CD4-positive, alpha-beta memory T cell (primary cell): Measurements from ENCODE around the gene RAD21L1. TPM values are rescaled to one million over a fixed set of nuclear protein-coding genes. Genes with fewer than 3 reads are reported as not detected.
A peak's percentile ranks its signal among the peaks of the same experiment; 100 is the strongest.

Experiments used
- CTCF ChIA-PET: fragments of 350-600 bp; sonication (Branson Sonifier 250); formaldehyde crosslinking; loops from one replicate; lab custom pipeline; 2021; ENCODE audit warnings: inconsistent platforms; ENCODE audit not compliant: partially characterized antibody; lab: Charles Lee
- POLR2A ChIA-PET: fragments of 350-600 bp; sonication (Branson Sonifier 250); formaldehyde crosslinking; loops from one replicate; lab custom pipeline; 2021; ENCODE audit not compliant: partially characterized antibody; lab: Charles Lee
- DNase-seq, 5 donors: peaks; one replicate each; pipeline versions ENCODE4 v3.0.0 to v3.0.0-alpha.2; 2020 to 2022; ENCODE audit warnings: mixed read lengths in 1 of 5
- H3K27ac ChIP-seq: one replicate; pipeline ENCODE4 v1.7.0; 2013; ENCODE audit warnings: low read depth, low read length
- H3K27me3 ChIP-seq: 2 replicates; pipeline ENCODE4 v1.7.0; 2013; ENCODE audit warnings: mild to moderate bottlenecking, low read length, moderate library complexity; ENCODE audit not compliant: insufficient read depth
- H3K36me3 ChIP-seq: 2 replicates; pipeline ENCODE4 v1.7.0; 2013; ENCODE audit warnings: mild to moderate bottlenecking, low read length, moderate library complexity; ENCODE audit not compliant: insufficient read depth
- H3K4me1 ChIP-seq: 2 replicates; pipeline ENCODE4 v1.7.0; 2013; ENCODE audit warnings: mild to moderate bottlenecking, low read length, moderate library complexity; ENCODE audit not compliant: insufficient read depth
- H3K4me3 ChIP-seq, 2 donors: one replicate each; pipeline ENCODE4 v1.7.0; 2013; ENCODE audit warnings: low read length in 2 of 2, mild to moderate bottlenecking in 1 of 2
- H3K9me3 ChIP-seq, 2 donors: one replicate each; pipeline ENCODE4 v1.7.0; 2013; ENCODE audit warnings: low read length in 2 of 2, control low read depth in 1 of 2; ENCODE audit not compliant: control insufficient read depth in 1 of 2
- H3K27ac Mint-ChIP-seq, 7 donors: one replicate each; pipeline ENCODE4 v1.8.0; 2020 to 2021; ENCODE audit warnings: mixed read lengths in 7 of 7, mild to moderate bottlenecking in 6 of 7, inconsistent platforms in 3 of 7, moderate library complexity in 3 of 7
- H3K27me3 Mint-ChIP-seq, 2 donors: one replicate each; pipeline ENCODE4 v1.8.0; 2020 to 2021; ENCODE audit warnings: mixed read lengths in 2 of 2
- H3K36me3 Mint-ChIP-seq, 2 donors: one replicate each; pipeline ENCODE4 v1.8.0; 2020 to 2021; ENCODE audit warnings: mixed read lengths in 2 of 2, inconsistent platforms in 1 of 2, mild to moderate bottlenecking in 1 of 2
- H3K4me1 Mint-ChIP-seq, 4 donors: one replicate each; pipeline ENCODE4 v1.8.0; 2020 to 2021; ENCODE audit warnings: mixed read lengths in 4 of 4, mild to moderate bottlenecking in 1 of 4
- H3K4me3 Mint-ChIP-seq, 8 donors: one replicate each; pipeline ENCODE4 v1.8.0; 2020 to 2021; ENCODE audit warnings: mixed read lengths in 8 of 8, mild to moderate bottlenecking in 7 of 8, moderate library complexity in 6 of 8, inconsistent platforms in 3 of 8
- H3K9me3 Mint-ChIP-seq, 8 donors: one replicate each; pipeline ENCODE4 v1.8.0; 2020 to 2021; ENCODE audit warnings: mixed read lengths in 8 of 8, mild to moderate bottlenecking in 5 of 8, inconsistent platforms in 3 of 8, moderate library complexity in 1 of 8
- intact Hi-C: fragments of 100-400 bp; cut with micrococcal nuclease; formaldehyde crosslinking; loops from one replicate; pipeline ENCODE4 v1.15.1; 2023
- polyA plus RNA-seq, 2 donors: library from polyadenylated mRNA; unstranded; fragments of 300-500 nt; fragmentation: Illumina TruSeq; gene quantifications; one replicate each; pipeline ENCODE4 v1.2.3, GENCODE V29; 2021
- total RNA-seq, 2 experiments: library from RNA; stranded (reverse); gene quantifications; one replicate each; pipeline ENCODE4 v1.2.3, GENCODE V29; 2021

The RAD21L1 gene
- total RNA-seq (under 1 TPM in 1 of 2 experiments, not detected in 1; 0.78 TPM), polyA plus RNA-seq (not detected)

- peak; percentile 52 to 81 (median 60) for DNase-seq
- H3K4me3 ChIP-seq: peak within 1 kb of the TSS; percentile 44 to 59
- H3K27ac ChIP-seq: peak within 1 kb of the TSS; percentile 25
- intact Hi-C loops: loop anchor here (1.0 to 5.0 kb wide), 4 partner anchors 13 to 166 kb away; partner anchors contain the start of genes FKBP1A, PSMF1 and SNPH
- H3K9me3 Mint-ChIP-seq: peaks cover 0 to 5% (median 2%) of the 10 kb centered on the region in 8 donors
- peaks cover 2 to 18% (median 10%) of the 10 kb centered on the region in 4 donors for H3K4me1 Mint-ChIP-seq
- H3K27me3 ChIP-seq: peaks cover 10% of the 10 kb centered on the region
- peaks cover 17% of the 10 kb centered on the region for H3K4me1 ChIP-seq
- H3K36me3 Mint-ChIP-seq: peaks cover 0 to 2% of the 10 kb centered on the region in 2 donors
- peak within 1 kb of the TSS; percentile 68 to 91 (median 82) for H3K27ac Mint-ChIP-seq
- POLR2A ChIA-PET: interaction anchor here (1.4 to 2.1 kb wide), 2 partner anchors 40 to 75 kb away, joined by 3 to 6 read pairs; partner anchors contain the start of gene SNPH
- no peaks in the 10 kb centered on the region for H3K9me3 ChIP-seq
- peak within 1 kb of the TSS; percentile 82 to 91 (median 87) for H3K4me3 Mint-ChIP-seq
- peaks cover 4 to 10% of the 10 kb centered on the region in 2 donors for H3K27me3 Mint-ChIP-seq
- H3K36me3 ChIP-seq: no peaks in the 10 kb centered on the region
- CTCF ChIA-PET: interaction anchor here (0.6 to 1.8 kb wide), 3 partner anchors 13 to 525 kb away, joined by 3 to 4 read pairs (median 4); no protein-coding TSS in a partner anchor
Observed at GRCh38 chr20:1225783-1226654, at the start of gene RAD21L1. Gene RAD21L1, plus strand, starts transcription at chr20:1226044. Its CDS starts 2,410 bp downstream, at chr20:1228454.

GRCh38 chr20:1177680-1178079 is 48.2 kb upstream of the RAD21L1 start:
- Histone ChIP-seq H3K27me3 (no peaks in the 10 kb centered on the region), H3K4me3 (no peak overlapping the region), H3K27ac (no peak overlapping the region), H3K36me3 (peaks cover 4% of the 10 kb centered on the region), H3K9me3 (no peaks in the 10 kb centered on the region), H3K4me1 (no peaks in the 10 kb centered on the region)
- no peak for DNase-seq
- Mint-ChIP-seq H3K9me3 (no peaks in the 10 kb centered on the region), H3K4me3 (no peak overlapping the region), H3K4me1 (no peaks in the 10 kb centered on the region), H3K27me3 (no peaks in the 10 kb centered on the region), H3K36me3 (peaks cover 28 to 41% of the 10 kb centered on the region in 2 donors), H3K27ac (no peak overlapping the region)
- POLR2A ChIA-PET: no interaction called here
- intact Hi-C loops: no loop called here
- CTCF ChIA-PET: no interaction called here

GRCh38 chr20:1178103-1178502 is 47.7 kb upstream of the RAD21L1 start:
- no peaks in the 10 kb centered on the region for H3K4me1 Mint-ChIP-seq
- Histone ChIP-seq H3K36me3 (no peaks in the 10 kb centered on the region), H3K4me1 (no peaks in the 10 kb centered on the region), H3K27ac (no peak overlapping the region), H3K4me3 (no peak overlapping the region), H3K9me3 (no peaks in the 10 kb centered on the region), H3K27me3 (no peaks in the 10 kb centered on the region)
- H3K36me3 Mint-ChIP-seq: peaks cover 27 to 38% of the 10 kb centered on the region in 2 donors
- H3K4me3 Mint-ChIP-seq: no peak overlapping the region
- H3K9me3 Mint-ChIP-seq: no peaks in the 10 kb centered on the region
- H3K27me3 Mint-ChIP-seq: peaks cover under 1 to 2% of the 10 kb centered on the region in 2 donors
- intact Hi-C loops: no loop called here
- no peak overlapping the region for H3K27ac Mint-ChIP-seq
- no peak for DNase-seq
- ChIA-PET CTCF (no interaction called here), POLR2A (no interaction called here)

GRCh38 chr20:1178623-1179022 is 47.2 kb upstream of the RAD21L1 start:
- no peak overlapping the region for H3K4me3 ChIP-seq
- Mint-ChIP-seq H3K27me3 (peaks cover 5 to 6% of the 10 kb centered on the region in 2 donors), H3K4me3 (no peak overlapping the region), H3K27ac (no peak overlapping the region), H3K9me3 (no peaks in the 10 kb centered on the region), H3K36me3 (peaks cover 23 to 38% of the 10 kb centered on the region in 2 donors), H3K4me1 (peaks cover 0 to 2% (median 0%) of the 10 kb centered on the region in 4 donors)
- ChIA-PET CTCF (interaction anchor here (0.8 kb wide), 1 partner anchor 33 kb away, joined by 3 read pairs; no protein-coding TSS in a partner anchor), POLR2A (no interaction called here)
- H3K9me3 ChIP-seq: no peaks in the 10 kb centered on the region
- DNase-seq: no peak
- H3K4me1 ChIP-seq: no peaks in the 10 kb centered on the region
- H3K27me3 ChIP-seq: no peaks in the 10 kb centered on the region
- H3K36me3 ChIP-seq: no peaks in the 10 kb centered on the region
- intact Hi-C loops: no loop called here
- H3K27ac ChIP-seq: no peak overlapping the region

- Histone ChIP-seq H3K4me3 (no peak overlapping the region), H3K9me3 (no peaks in the 10 kb centered on the region), H3K36me3 (no peaks in the 10 kb centered on the region), H3K27ac (no peak overlapping the region), H3K27me3 (peaks cover 3% of the 10 kb centered on the region), H3K4me1 (peaks cover 8% of the 10 kb centered on the region)
- no peak overlapping the region for H3K4me3 Mint-ChIP-seq
- no peak for DNase-seq
- peaks cover 0 to under 1% (median 0%) of the 10 kb centered on the region in 8 donors for H3K9me3 Mint-ChIP-seq
- CTCF ChIA-PET: no interaction called here
- H3K27ac Mint-ChIP-seq: no peak overlapping the region
- H3K27me3 Mint-ChIP-seq: peaks cover 16 to 18% of the 10 kb centered on the region in 2 donors
- peaks cover 13 to 18% of the 10 kb centered on the region in 2 donors for H3K36me3 Mint-ChIP-seq
- POLR2A ChIA-PET: no interaction called here
- intact Hi-C loops: loop anchor here (10.0 kb wide), 1 partner anchor 206 kb away; no protein-coding TSS in a partner anchor
- H3K4me1 Mint-ChIP-seq: peaks cover 4 to 10% (median 8%) of the 10 kb centered on the region in 4 donors
Observed at GRCh38 chr20:1180949-1181348, 44.9 kb upstream of the RAD21L1 start.

GRCh38 chr20:1182106-1182505 is 43.7 kb upstream of the RAD21L1 start:
- no peak overlapping the region for H3K27ac ChIP-seq
- H3K4me1 ChIP-seq: peaks cover 14% of the 10 kb centered on the region
- no peaks in the 10 kb centered on the region for H3K36me3 ChIP-seq
- H3K4me3 Mint-ChIP-seq: no peak overlapping the region
- H3K27me3 ChIP-seq: peaks cover 3% of the 10 kb centered on the region
- no peak overlapping the region for H3K4me3 ChIP-seq
- no peak overlapping the region for H3K27ac Mint-ChIP-seq
- intact Hi-C loops: loop anchor here (10.0 kb wide), 1 partner anchor 207 kb away; no protein-coding TSS in a partner anchor
- ChIA-PET CTCF (no interaction called here), POLR2A (no interaction called here)
- peaks cover 0 to 1% (median 0%) of the 10 kb centered on the region in 8 donors for H3K9me3 Mint-ChIP-seq
- peaks cover 19 to 21% of the 10 kb centered on the region in 2 donors for H3K27me3 Mint-ChIP-seq
- H3K4me1 Mint-ChIP-seq: peaks cover 6 to 13% (median 9%) of the 10 kb centered on the region in 4 donors
- peaks cover 6 to 10% of the 10 kb centered on the region in 2 donors for H3K36me3 Mint-ChIP-seq
- no peaks in the 10 kb centered on the region for H3K9me3 ChIP-seq
- no peak for DNase-seq

DNA sequence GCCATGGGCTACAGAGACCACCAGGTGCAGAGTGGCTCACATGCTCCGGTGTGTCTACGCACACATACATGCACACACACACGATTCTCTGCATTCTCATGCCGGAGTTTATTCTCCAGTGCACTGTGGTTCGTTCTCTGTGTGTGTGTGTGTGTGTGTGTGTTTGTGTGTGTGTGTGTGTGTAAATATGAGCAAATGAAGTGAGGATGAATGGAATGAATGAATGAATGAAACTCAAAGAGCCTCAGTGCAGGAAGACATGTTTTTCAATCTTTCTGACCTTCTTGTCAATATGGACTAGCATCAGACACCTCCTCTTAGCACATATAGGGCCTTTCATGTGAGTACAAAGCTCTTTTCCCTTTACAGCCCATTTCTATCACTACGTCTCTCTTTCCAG is 42.7 kb upstream of the RAD21L1 start:
- H3K4me3 Mint-ChIP-seq: peak overlapping the region in 4 of 8 donors; percentile 8 to 86 (median 20)
- Histone ChIP-seq H3K9me3 (no peaks in the 10 kb centered on the region), H3K36me3 (no peaks in the 10 kb centered on the region), H3K4me3 (no peak overlapping the region), H3K27me3 (peaks cover 3% of the 10 kb centered on the region), H3K27ac (no peak overlapping the region), H3K4me1 (peaks cover 14% of the 10 kb centered on the region)
- H3K27ac Mint-ChIP-seq: no peak overlapping the region
- H3K27me3 Mint-ChIP-seq: peaks cover 19 to 21% of the 10 kb centered on the region in 2 donors
- POLR2A ChIA-PET: no interaction called here
- peaks cover 6 to 13% (median 9%) of the 10 kb centered on the region in 4 donors for H3K4me1 Mint-ChIP-seq
- peaks cover 0 to 1% (median 0%) of the 10 kb centered on the region in 8 donors for H3K9me3 Mint-ChIP-seq
- intact Hi-C loops: loop anchor here (10.0 kb wide), 1 partner anchor 208 kb away; no protein-coding TSS in a partner anchor
- H3K36me3 Mint-ChIP-seq: peaks cover 4 to 6% of the 10 kb centered on the region in 2 donors
- CTCF ChIA-PET: no interaction called here
- DNase-seq: no peak
